Measurements from ENCODE around the gene OR11G2.
"Not testable (repeated sequence)": the region's sequence is repeated elsewhere in the genome, so short reads cannot be mapped to it uniquely, and the experiment has no call there.

Gene OR11G2, protein sequence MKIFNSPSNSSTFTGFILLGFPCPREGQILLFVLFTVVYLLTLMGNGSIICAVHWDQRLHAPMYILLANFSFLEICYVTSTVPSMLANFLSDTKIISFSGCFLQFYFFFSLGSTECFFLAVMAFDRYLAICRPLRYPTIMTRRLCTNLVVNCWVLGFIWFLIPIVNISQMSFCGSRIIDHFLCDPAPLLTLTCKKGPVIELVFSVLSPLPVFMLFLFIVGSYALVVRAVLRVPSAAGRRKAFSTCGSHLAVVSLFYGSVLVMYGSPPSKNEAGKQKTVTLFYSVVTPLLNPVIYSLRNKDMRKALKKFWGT

GRCh38 chr14:20190596-20190995 is at the start of gene OR11G2:
TSS of gene OR11G2 (plus strand) at chr14:20190896. CDS start at chr14:20197438, 6,542 bp downstream.
- TF ChIP-seq, protein P1, sequence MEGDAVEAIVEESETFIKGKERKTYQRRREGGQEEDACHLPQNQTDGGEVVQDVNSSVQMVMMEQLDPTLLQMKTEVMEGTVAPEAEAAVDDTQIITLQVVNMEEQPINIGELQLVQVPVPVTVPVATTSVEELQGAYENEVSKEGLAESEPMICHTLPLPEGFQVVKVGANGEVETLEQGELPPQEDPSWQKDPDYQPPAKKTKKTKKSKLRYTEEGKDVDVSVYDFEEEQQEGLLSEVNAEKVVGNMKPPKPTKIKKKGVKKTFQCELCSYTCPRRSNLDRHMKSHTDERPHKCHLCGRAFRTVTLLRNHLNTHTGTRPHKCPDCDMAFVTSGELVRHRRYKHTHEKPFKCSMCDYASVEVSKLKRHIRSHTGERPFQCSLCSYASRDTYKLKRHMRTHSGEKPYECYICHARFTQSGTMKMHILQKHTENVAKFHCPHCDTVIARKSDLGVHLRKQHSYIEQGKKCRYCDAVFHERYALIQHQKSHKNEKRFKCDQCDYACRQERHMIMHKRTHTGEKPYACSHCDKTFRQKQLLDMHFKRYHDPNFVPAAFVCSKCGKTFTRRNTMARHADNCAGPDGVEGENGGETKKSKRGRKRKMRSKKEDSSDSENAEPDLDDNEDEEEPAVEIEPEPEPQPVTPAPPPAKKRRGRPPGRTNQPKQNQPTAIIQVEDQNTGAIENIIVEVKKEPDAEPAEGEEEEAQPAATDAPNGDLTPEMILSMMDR (IDR thresholded peaks at IDR 0.05): no peak
- Histone ChIP-seq H3K9me3 (no peaks in the 10 kb centered on the region), H3K27me3 (no peaks in the 10 kb centered on the region), H3K4me3 (ENCODE audit: low read depth in 1 of 2, low read length in 1 of 2) (no peak within 1 kb of the TSS), H3K4me1 (ENCODE audit: control insufficient read depth in 1 of 2, insufficient read depth in 1 of 2, low read depth in 1 of 2, low read length in 1 of 2) (no peaks in the 10 kb centered on the region), H3K36me3 (no peaks in the 10 kb centered on the region), H3K27ac (no peak within 1 kb of the TSS)

DNA sequence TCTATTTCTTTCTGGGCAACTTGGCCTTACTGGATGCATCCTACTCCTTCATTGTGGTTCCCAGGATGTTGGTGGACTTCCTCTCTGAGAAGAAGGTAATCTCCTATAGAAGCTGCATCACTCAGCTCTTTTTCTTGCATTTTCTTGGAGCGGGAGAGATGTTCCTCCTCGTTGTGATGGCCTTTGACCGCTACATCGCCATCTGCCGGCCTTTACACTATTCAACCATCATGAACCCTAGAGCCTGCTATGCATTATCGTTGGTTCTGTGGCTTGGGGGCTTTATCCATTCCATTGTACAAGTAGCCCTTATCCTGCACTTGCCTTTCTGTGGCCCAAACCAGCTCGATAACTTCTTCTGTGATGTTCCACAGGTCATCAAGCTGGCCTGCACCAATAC is 46.8 kb upstream of the OR11G2 start:
- H3K36me3 ChIP-seq: no peaks in the 10 kb centered on the region
- no peaks in the 10 kb centered on the region for H3K4me1 ChIP-seq (ENCODE audit: control insufficient read depth in 1 of 2, insufficient read depth in 1 of 2, low read depth in 1 of 2, low read length in 1 of 2)
- TF ChIP-seq, protein P1 (IDR thresholded peaks at IDR 0.05): no peak
- H3K4me3 ChIP-seq (ENCODE audit: low read depth in 1 of 2, low read length in 1 of 2): no peak overlapping the region
- no peaks in the 10 kb centered on the region for H3K27me3 ChIP-seq
- H3K27ac ChIP-seq: no peak overlapping the region
- H3K9me3 ChIP-seq: no peaks in the 10 kb centered on the region

- H3K27me3 ChIP-seq: no peaks in the 10 kb centered on the region
- no peaks in the 10 kb centered on the region for H3K36me3 ChIP-seq
- TF ChIP-seq, protein P1 (IDR thresholded peaks at IDR 0.05): no peak
- H3K4me1 ChIP-seq (ENCODE audit: control insufficient read depth in 1 of 2, insufficient read depth in 1 of 2, low read depth in 1 of 2, low read length in 1 of 2): no peaks in the 10 kb centered on the region
- no peak overlapping the region for H3K4me3 ChIP-seq (ENCODE audit: low read depth in 1 of 2, low read length in 1 of 2)
- H3K27ac ChIP-seq: no peak overlapping the region
- no peaks in the 10 kb centered on the region for H3K9me3 ChIP-seq
Observed at GRCh38 chr14:20144820-20145219, 45.9 kb upstream of the OR11G2 start.

- Histone ChIP-seq H3K36me3 (no peaks in the 10 kb centered on the region), H3K4me3 (ENCODE audit: low read depth in 1 of 2, low read length in 1 of 2) (no peak overlapping the region), H3K27ac (no peak overlapping the region), H3K4me1 (ENCODE audit: control insufficient read depth in 1 of 2, insufficient read depth in 1 of 2, low read depth in 1 of 2, low read length in 1 of 2) (no peaks in the 10 kb centered on the region), H3K9me3 (peaks cover 4% of the 10 kb centered on the region), H3K27me3 (no peaks in the 10 kb centered on the region)
- TF ChIP-seq, protein P1 (IDR thresholded peaks at IDR 0.05): no peak
Observed at GRCh38 chr14:20164462-20164861, 26.2 kb upstream of the OR11G2 start.

GRCh38 chr14:20167091-20167490 is 23.6 kb upstream of the OR11G2 start:
- Histone ChIP-seq H3K4me3 (ENCODE audit: low read depth in 1 of 2, low read length in 1 of 2) (no peak overlapping the region), H3K4me1 (ENCODE audit: control insufficient read depth in 1 of 2, insufficient read depth in 1 of 2, low read depth in 1 of 2, low read length in 1 of 2) (no peaks in the 10 kb centered on the region), H3K36me3 (no peaks in the 10 kb centered on the region), H3K27me3 (no peaks in the 10 kb centered on the region), H3K27ac (no peak overlapping the region), H3K9me3 (peaks cover 4% of the 10 kb centered on the region)
- TF ChIP-seq, protein P1 (IDR thresholded peaks at IDR 0.05): no peak

GRCh38 chr14:20169852-20170251 is 20.8 kb upstream of the OR11G2 start:
- not testable (repeated sequence) for H3K9me3 ChIP-seq; H3K4me1 ChIP-seq (ENCODE audit: control insufficient read depth in 1 of 2, insufficient read depth in 1 of 2, low read depth in 1 of 2, low read length in 1 of 2); H3K4me3 ChIP-seq (ENCODE audit: low read depth in 1 of 2, low read length in 1 of 2); H3K36me3 ChIP-seq; H3K27ac ChIP-seq; H3K27me3 ChIP-seq

DNA sequence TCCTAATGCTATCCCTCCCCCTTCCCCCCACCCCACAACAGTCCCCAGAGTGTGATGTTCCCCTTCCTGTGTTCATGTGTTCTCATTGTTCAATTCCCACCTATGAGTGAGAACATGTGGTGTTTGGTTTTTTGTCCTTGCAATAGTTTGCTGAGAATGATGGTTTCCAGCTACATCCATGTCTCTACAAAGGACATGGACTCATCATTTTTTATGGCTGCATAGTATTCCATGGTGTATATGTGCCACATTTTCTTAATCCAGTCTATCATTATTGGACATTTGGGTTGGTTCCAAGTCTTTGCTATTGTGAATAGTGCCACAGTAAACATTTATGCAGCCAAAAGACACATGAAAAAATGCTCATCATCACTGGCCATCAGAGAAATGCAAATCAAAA is 16.5 kb upstream of the OR11G2 start:
- not testable (repeated sequence) for H3K36me3 ChIP-seq; H3K27ac ChIP-seq; H3K4me3 ChIP-seq (ENCODE audit: low read depth in 1 of 2, low read length in 1 of 2)

More for the DNA sequence above, 16.5 kb upstream of the OR11G2 start:
- not testable (repeated sequence) for H3K27me3 ChIP-seq; H3K4me1 ChIP-seq (ENCODE audit: control insufficient read depth in 1 of 2, insufficient read depth in 1 of 2, low read depth in 1 of 2, low read length in 1 of 2); H3K9me3 ChIP-seq
